Measurements from ENCODE around the gene KPNA4.
"Not testable (repeated sequence)": the region's sequence is repeated elsewhere in the genome, so short reads cannot be mapped to it uniquely, and the experiment has no call there.

KPNA4 gene, protein sequence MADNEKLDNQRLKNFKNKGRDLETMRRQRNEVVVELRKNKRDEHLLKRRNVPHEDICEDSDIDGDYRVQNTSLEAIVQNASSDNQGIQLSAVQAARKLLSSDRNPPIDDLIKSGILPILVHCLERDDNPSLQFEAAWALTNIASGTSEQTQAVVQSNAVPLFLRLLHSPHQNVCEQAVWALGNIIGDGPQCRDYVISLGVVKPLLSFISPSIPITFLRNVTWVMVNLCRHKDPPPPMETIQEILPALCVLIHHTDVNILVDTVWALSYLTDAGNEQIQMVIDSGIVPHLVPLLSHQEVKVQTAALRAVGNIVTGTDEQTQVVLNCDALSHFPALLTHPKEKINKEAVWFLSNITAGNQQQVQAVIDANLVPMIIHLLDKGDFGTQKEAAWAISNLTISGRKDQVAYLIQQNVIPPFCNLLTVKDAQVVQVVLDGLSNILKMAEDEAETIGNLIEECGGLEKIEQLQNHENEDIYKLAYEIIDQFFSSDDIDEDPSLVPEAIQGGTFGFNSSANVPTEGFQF

GRCh38 chr3:160565442-160566403 lies at the start of gene KPNA4:
Gene KPNA4 (minus strand): TSS chr3:160565571. CDS start chr3:160565282, 289 bp downstream.
- peak; percentile 99 for DNase-seq (ENCODE audit: low read depth)

GRCh38 chr3:160613661-160614060 lies 48.3 kb upstream of the KPNA4 start:
- DNase-seq (ENCODE audit: low read depth) = no peak

DNA sequence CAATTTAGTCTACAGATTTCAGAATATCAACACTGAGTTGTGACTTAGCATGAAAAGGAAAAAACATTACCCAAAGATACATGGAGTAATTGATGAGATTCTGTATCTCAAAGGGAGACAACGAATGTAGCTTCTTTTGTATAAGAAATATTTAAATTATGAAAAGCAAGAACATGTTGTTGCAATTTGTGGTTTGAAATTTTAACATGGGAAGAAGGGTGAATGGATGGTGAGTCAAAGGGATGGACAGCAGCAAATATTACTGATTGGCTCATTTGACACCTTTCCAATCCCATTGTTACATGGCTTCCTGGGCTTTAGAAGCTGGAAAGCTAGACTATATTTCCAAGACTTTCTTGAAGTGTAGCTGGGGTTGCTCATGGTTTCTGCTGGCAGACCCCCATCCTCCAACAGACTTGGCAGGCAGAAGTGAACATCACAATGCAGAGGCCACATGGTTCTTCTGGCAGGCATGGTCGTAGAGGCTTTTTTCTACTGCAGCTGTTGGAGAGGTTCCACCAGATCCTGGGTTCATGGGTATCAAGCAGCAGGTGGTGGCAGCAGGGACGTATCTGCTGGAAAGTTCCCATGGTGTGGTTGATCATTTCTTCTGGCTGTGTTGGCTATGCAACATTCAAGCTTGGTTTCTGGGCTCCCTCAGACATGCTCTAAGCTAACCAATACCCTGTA lies 47.2 kb upstream of the KPNA4 start:
- DNase-seq (ENCODE audit: low read depth) = peak; percentile 8

GRCh38 chr3:160611141-160611540 lies 45.8 kb upstream of the KPNA4 start:
- DNase-seq (ENCODE audit: low read depth) = no peak

DNA sequence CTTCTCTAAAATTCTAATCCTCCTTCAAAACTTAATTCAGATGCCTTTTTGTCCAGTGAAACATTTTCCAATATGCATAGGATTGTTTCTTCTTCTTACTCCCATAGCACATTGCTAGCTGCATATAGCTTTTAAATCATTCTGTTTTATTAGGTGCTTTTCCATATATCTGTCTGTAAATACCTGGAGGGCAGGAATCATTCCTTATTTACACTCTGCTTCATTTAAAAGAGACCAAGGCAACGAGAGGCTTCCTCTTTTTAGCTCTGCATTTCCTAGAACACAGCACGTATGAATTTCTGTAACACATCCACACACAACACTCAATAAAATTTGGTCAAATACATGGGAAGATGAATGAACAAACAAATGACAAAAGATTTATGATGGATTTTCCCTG lies 43.5 kb upstream of the KPNA4 start:
- DNase-seq (ENCODE audit: low read depth) = no peak

- DNase-seq (ENCODE audit: low read depth) = peak; percentile 41
Observed at GRCh38 chr3:160607826-160608225, 42.5 kb upstream of the KPNA4 start.

DNA sequence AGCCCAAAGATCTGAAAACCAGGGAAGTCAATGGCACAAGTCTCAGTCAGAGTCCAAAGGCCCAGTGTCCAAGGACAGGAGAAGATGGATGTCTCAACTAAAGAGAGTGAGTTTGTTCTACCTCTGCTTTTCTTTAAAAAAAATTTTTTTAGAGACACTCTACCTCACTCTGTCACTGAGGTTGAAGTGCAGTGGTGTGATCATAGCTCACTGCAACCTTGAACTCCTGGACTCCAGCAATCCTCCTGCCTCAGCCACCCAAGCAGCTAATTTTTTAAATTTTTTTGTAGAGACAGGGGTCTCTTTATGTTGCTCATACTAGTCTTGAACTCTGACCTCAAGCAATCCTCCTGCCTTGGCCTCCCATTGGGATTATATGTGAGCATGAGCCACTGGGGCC lies 39.9 kb upstream of the KPNA4 start:
- DNase-seq (ENCODE audit: low read depth) = no peak

- DNase-seq (ENCODE audit: low read depth) = not testable (repeated sequence)
Observed at GRCh38 chr3:160603845-160604244, 38.5 kb upstream of the KPNA4 start.

GRCh38 chr3:160602259-160602658 lies 36.9 kb upstream of the KPNA4 start:
- DNase-seq (ENCODE audit: low read depth) = no peak

GRCh38 chr3:160601288-160601687 lies 35.9 kb upstream of the KPNA4 start:
- no peak for DNase-seq (ENCODE audit: low read depth)

DNA sequence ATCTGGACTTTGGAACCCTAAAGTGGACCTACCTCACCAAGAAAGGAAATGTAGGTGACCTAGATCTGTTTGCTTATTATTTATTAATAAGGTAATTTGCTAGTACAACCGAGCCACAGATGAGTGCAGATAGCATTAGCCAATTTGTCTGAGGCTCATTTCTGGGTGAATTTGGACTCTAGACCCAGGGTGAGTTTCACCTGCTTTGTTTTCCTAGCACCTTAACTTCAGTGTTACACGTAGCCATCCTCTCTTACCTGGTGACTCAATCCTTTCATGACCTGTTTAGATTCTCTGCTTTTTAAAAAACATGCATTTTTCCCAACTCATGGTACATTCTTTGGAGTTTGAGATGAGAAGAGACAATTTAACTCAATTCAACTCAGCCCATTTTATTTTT lies 33.5 kb upstream of the KPNA4 start:
- DNase-seq (ENCODE audit: low read depth) = no peak

GRCh38 chr3:160588023-160588422 lies 22.7 kb upstream of the KPNA4 start:
- DNase-seq (ENCODE audit: low read depth) = no peak

- DNase-seq (ENCODE audit: low read depth) = no peak
Observed at GRCh38 chr3:160587105-160587504, 21.7 kb upstream of the KPNA4 start.

GRCh38 chr3:160586679-160587078 lies 21.3 kb upstream of the KPNA4 start:
- DNase-seq (ENCODE audit: low read depth) = no peak

DNA sequence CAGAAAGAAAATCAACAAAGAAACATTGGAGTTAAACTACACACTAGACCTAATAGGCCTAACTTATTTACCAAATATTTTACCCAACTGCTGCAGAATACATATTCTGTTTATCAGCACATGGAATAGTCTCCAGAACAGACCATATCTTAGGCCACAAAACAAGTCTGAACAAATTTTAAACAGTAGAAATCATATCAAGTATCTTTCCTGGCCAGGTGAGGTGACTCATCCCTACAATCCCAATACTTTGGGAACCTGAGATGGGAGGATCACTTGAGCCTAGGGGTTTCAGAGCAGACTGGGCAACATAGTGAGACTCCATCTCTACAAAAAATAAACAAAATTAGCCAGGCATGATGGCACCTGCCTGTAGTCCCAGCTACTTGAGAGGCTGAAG lies 18.1 kb upstream of the KPNA4 start:
- no peak for DNase-seq (ENCODE audit: low read depth)

DNA sequence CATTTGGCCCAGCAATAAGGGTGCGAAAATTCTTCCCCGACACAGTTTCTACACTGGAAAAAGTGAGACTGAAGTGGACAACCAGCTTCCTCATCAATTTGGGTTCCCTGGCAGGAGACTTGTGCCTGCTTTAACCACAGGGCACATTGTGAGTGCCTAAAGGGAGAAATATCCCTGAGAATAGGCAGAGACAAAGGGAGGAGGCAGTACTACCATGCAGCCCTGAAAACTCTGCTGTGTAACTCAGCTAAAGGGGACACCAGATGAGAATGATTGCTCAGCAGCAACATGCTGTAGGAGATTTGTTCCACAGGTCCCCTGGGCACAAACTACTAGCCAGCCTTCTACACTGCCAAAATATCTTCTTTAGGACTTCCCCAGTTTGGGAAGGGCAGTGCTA lies 15.6 kb upstream of the KPNA4 start:
- DNase-seq (ENCODE audit: low read depth) = no peak

DNA sequence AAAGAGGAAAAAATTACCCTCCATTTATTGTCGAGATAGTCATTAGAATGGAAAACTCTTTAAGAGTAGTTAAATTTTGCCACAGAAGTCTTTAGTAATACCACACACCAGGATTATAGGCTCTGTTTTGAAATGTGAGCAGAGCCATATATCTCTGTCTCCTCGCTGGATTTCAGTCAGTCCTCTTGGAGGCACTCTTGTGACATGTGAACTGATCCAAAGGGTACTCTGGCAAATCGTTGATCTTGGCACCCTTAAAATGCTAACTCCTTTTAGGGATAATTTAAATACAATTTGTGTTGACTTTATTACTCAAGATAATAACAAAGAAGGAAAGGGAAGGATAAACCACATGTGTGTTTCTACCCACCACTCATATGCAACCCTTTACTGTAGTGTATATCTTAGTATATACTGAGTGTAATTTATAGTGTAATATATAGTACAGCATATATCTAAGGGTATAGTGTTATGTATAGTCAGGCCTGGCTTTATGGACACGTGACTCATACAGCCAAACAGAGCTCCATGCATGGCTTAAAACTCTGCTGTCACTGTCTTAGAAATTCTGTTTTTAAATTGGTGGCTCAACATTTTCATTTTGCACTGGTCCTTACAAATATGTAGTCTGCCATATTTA lies 12.3 kb upstream of the KPNA4 start:
- DNase-seq (ENCODE audit: low read depth) = peak; percentile 44

- DNase-seq (ENCODE audit: low read depth) = no peak
Observed at GRCh38 chr3:160577093-160577492, 11.7 kb upstream of the KPNA4 start.

- no peak for DNase-seq (ENCODE audit: low read depth)
Observed at GRCh38 chr3:160576621-160577020, 11.2 kb upstream of the KPNA4 start.

DNA sequence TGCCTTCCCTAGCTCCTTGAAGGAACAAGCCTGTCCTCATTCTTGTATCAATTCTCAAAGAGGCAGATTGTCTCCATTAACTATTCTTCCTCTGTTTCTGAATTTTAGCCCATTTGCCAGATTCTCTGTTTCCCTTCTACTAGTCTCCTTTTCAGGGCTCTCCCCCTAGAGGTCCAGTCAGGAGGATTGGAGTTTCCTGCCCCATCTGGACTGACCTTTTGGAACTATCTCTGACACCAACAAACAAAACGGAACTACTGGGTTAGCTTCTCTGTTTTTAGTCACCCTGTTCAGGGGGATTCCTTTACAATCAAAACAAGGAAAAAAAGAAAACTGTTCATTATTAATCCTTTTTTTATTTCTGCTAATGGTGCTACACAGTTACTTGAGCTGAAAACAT lies 10.2 kb upstream of the KPNA4 start:
- DNase-seq (ENCODE audit: low read depth) = no peak

DNA sequence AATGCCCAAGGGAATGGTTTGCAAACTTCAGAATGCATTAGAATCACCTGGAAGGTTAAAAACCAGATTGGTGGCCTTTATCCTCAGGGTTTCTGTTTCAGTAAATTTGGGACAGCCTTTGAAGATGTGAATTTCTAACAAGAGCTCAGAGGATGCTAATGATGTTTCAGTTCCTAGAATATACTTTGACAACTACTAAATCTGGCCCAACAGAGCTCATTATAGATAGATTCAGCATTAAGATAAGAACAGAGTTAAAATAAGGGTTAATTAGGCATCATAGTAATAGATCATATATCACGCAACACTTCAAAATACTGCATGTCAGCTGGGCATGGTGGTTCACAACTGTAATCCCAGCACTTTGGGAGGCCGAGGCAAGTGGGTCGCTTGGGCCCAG lies 9.3 kb upstream of the KPNA4 start:
- no peak for DNase-seq (ENCODE audit: low read depth)
